GM19193 (cell line): ENCODE data around the gene UBL4A.

Experiments
- POLR2A ChIP-seq: IDR thresholded peaks from 4 replicates; pipeline ENCODE4 v1.6.1; 2011; ENCODE audit not compliant: insufficient read depth, insufficient read length; ENCODE audit errors: extremely low read depth

UBL4A gene

DNA sequence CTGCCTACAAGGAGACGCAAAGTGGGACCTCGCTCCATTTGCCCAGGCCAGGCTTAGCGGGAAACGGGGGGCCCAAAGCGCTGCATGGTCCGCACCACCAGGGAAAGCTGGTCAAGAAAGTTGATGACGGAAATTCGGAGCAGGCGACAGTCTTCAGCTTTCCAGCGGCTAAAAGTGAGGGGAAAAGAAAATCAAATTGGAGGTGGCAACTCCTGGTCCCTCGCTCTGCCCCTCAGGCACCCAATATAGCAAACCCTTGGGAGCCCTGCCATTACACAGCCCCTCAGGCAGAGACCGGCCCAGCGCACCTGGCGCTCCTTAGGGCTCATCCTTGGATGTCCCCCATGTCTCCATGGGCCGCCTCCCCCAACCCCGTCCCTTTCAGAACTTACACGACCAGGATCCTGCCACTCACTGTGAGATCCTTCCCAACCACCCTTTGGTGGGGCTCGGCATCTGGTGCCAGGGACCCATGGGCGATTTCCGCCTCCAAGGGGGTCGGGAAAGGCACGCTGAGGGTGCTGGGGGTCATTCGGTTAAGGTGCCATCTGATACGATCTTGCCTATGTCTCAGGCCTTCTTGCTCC is 8.4 kb downstream of the UBL4A start:
- no peak for TF ChIP-seq POLR2A

DNA sequence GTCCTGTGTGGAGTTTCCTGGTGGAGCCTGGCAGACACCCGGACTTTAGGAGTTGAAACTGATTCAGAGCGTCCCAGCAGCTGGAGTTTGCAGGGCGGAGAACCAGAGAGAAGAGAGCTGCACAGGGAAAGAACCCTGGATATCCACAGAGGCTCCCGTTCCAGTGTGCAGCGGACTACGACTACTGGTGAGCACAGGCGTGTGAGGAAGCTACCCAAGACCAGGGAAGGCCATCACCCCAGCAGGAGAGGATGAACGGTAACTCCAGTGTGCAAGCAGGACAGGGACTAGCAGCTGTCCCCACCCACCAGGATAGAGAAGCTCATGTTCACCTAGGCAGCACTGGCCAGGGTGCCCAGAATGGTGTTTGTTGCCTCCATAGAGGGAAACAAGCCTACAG is 9.6 kb downstream of the UBL4A start:
- no peak for TF ChIP-seq POLR2A

DNA sequence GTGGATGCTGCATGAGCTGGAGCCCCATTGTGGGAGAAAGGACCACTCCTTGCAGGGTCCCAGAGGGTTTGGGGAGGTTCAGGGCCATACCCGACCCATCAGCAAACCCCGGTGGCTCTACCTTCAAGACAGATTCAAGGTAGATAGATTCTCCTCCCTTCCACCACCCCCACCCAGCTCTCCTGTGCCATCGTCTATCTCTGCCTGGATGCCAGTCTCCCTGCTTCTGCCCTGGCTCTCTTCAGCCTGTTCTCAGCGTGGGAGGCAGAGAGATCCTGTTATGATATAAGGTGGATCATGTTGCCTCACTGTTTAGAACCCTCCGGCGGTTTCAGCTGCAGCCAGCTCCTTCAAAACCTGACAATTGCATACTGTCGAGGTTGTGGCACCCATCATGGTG is 12.7 kb downstream of the UBL4A start:
- no peak for TF ChIP-seq POLR2A

DNA sequence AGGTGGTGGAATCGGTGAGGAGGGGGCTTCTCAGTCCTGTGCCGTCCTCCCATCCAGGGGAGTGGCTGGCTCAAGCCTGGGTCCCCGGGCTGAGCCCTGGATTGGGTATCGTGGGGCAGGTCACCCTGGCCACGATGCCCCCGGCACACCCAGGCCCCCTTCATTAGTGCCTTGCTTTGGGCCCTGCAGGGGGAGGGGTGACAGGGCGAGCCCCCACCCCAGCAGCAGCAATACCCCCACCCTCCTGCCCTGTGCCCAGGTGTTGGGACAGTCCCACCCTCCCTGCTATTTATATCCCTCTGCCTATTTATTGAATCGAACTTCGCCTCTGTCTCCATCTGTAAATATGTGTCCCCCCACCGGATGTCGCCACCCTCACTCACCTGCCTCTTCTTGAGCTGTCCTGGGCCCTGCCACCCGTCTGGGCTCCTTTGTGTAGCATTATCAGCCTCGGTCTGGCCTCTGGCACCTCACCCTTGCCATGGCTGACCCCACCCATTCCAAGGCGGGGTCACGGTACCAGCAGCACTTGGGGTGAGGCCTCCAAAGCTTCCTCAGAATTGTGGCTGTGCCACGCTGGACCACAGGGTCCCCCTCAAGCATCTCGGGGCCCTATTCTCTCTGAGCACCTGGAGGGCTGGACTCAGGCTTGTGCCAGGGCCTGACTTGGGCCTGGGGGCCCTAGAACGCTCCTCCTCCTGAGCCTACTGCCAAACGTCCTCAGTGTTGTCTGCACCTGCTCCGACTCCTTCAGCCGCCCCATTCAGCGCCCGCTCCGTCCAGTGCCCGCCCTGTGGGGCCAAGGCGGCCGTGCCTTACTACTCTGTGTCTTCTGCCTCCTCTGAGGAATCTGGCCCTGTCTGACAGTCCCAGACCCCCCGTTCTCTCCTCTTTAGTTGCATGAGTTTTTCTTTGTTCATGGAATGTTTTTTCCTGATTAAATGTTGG is 13.5 kb downstream of the UBL4A start:
- TF ChIP-seq POLR2A: no peak

DNA sequence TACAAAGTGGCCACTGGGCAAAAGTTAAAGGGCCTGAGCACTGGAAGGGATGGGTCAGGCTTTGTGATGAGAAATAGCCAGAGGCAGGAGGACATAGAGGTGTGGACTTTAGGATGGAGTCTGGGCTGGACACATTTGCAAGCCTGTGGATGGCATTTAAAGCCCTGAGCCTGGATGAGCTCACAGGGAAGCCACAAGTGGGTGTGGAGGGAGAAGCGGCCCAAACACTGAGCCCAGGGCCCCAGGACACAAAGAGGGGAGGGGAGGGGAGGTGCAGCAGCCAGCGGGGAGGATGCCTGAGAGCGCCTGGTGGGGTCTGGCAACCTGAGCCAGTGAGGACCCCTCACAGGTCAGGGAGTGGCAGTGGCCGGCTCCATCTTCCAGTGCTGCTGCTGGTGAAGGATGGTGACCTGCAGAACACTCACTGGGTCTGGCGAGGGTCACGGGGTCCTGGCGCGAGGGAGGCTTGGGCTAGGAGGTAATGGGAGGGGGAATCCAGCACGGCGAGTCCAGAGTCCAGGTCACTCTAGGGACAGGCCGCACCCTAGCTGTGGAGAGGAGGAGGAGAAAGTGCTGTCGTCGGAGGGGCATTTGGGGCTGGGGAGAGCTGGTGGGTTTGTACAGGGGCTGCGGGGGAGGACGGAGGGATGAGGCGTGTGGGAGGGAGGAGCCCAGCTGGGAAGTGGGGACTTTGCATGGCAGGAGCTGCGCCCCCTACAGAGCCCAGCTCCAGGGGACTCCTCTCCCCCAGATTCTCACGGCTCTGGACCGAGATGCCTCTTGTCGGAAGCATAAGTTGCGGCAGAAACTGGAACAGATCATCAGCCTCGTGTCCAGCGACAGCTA is 14.4 kb downstream of the UBL4A start:
- no peak for TF ChIP-seq POLR2A

DNA sequence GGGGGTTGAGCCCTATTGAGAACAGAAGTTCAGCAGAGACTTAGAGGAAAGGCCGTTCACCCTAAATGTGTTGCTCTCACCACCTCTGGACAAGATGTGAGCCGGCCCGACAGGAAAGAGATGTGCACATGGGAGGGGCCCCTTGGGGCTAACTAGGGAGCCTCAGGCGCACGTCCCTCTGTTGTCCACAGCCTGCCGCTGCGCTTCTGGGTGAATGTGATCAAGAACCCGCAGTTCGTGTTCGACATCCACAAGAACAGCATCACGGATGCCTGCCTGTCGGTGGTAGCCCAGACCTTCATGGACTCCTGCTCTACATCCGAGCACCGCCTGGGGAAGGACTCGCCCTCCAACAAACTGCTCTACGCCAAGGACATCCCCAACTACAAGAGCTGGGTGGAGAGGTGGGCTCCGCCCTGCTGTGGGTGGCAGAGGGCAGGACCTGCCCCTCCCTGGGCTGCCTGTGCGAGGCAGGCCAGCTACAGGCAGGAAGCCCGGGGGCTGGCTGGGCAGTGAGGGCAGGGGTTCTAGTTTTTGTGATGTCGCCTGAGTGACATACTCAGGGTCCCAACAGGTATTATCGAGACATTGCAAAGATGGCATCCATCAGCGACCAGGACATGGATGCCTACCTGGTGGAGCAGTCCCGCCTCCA is 15.4 kb downstream of the UBL4A start:
- TF ChIP-seq POLR2A: no peak

DNA sequence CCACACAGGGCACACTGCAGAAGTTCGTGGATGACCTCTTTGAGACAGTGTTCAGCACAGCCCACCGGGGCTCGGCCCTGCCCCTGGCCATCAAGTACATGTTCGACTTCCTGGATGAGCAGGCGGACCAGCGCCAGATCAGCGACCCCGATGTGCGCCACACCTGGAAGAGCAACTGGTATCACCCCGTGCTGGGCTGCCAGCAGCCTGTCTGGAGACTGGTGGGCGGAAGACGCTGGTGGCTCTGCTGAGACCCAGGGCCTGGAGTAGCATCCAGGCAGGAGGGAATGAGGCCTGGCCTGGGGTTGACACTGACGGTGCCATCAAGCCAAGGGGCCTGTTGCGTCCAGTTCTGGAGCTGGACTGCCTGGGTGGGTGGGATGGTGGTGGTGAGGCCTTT is 16.0 kb downstream of the UBL4A start:
- no peak for TF ChIP-seq POLR2A

DNA sequence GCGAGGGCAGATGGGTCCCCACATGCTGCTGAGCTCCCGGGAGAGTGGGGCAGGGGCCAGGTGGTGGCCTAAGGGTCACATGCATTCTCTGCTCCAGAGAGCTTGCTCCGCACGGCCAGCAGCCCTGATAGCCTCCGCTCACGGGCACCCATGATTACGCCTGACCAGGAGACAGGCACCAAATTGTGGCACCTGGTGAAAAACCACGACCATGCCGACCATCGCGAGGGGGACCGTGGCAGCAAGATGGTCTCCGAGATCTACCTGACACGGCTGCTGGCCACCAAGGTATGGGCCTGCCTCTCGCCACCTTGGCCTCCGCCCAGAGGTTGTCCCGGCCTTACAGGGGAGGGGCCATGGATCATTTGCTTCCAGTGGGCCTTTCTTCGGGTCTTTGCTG is 16.5 kb downstream of the UBL4A start:
- no peak for TF ChIP-seq POLR2A

DNA sequence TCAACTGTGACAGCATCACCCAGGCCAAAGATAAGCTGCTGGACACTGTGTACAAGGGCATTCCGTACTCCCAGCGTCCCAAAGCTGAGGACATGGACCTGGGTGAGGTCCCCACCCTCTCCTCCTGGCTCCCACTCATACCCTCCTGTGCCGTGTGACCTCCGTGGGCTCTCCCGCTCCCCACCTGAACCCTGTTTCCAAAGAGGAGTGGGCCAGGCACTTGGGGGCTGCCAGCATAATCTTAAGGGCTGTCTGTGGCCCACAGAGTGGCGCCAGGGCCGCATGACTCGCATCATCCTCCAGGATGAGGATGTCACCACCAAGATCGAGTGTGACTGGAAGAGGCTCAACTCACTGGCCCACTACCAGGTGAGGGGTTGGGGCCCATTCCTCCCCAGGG is 17.3 kb downstream of the UBL4A start:
- TF ChIP-seq POLR2A: no peak

DNA sequence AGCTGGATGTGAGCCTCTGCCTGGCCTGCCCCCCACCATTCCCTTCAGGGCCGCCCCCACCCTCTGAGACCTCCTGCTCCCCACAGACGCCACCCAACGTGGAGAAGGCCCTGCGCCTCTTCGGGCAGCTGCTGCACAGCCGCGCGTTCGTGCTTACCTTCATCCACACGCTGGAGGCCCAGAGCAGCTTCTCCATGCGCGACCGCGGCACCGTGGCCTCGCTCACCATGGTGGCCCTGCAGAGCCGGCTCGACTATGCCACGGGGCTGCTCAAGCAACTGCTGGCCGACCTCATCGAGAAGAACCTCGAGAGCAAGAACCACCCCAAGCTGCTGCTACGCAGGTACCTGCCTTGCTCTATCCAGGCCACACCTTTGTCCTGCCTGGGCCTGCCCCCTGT is 18.2 kb downstream of the UBL4A start:
- no peak for TF ChIP-seq POLR2A

DNA sequence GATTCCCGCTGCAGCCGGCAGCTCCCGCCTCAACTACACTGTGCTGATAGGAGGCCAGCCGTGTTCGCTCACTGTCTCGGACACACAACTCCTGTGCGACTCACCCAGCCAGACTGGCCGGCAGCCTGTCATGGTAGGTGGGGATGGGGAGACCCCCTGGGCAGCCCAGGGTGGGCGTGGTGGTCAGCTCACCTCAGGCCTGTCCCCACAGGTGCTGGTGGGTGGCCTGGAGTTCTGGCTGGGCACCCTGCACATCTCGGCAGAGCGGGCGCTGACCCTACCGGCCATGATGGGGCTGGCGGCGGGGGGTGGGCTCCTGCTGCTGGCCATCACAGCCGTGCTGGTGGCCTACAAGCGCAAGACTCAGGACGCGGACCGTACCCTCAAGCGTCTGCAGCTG is 18.9 kb downstream of the UBL4A start:
- TF ChIP-seq POLR2A: no peak

DNA sequence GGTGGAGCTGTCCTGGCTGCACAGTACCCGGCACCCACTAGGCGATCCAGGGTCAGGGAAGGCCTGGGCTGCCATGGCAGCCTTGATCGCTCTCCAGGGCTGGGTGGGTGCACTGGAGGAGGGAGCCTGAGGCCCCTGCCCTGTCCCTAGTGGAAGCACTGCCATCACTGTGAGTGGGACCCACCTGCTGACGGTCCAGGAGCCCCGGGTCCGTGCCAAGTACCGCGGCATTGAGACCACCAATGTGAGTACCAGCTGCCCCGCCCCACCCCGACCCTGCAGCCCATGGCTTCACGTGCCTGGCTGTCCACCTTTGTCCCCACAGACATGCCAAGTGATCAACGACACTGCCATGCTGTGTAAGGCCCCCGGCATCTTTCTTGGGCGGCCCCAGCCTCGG is 19.5 kb downstream of the UBL4A start:
- no peak for TF ChIP-seq POLR2A

DNA sequence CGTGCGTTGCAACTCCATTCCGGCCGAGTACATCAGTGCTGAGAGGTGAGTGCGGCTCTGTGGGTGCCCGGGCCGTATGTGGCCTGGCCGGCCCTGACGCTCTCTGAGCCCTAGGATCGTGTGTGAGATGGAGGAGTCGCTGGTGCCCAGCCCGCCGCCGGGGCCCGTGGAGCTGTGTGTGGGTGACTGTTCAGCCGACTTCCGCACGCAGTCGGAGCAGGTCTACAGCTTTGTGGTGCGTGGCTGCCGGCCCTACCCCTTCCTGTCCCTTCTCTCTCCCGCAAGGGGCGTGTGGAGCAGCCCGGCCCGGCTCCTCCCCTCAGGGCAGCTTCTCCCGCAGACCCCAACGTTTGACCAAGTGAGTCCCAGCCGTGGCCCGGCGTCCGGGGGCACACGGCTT is 20.4 kb downstream of the UBL4A start:
- no peak for TF ChIP-seq POLR2A

DNA sequence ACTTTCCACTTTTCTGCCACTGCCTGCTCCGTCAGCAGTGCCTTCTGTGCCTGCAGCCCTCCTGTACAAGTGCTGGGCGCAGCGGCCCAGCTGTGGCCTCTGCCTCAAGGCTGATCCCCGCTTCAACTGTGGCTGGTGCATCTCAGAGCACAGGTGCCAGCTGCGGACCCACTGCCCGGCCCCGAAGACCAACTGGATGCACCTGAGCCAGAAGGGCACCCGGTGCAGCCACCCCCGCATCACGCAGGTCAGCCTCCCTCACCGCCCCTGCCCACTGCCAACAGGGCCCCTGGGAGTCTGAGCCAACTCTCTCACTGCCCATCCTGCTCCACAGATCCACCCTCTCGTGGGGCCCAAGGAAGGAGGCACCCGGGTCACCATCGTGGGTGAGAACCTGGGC is 20.8 kb downstream of the UBL4A start:
- no peak for TF ChIP-seq POLR2A

DNA sequence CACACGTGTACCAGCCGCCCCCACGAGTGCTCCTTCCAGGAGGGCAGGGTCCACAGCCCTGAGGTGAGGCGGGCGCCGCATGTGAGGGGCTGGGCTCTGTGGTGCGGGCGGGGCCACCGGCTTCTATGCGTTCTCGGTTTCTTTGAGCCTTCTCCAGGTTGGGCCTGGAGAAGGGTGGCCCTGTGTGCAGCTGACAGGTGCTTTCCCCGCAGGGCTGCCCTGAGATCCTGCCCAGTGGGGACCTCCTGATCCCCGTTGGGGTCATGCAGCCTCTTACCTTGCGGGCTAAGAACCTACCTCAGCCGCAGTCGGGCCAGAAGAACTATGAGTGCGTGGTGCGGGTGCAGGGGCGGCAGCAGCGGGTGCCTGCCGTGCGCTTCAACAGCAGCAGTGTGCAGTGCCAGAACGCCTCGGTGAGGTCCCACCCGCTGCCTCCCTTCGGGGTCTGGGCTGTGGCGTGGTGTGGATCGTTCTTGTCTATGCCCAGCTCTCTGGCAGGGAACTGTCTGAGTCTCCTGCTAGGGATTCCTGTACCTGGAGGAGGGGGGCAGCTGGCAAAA is 21.5 kb downstream of the UBL4A start:
- no peak for TF ChIP-seq POLR2A

DNA sequence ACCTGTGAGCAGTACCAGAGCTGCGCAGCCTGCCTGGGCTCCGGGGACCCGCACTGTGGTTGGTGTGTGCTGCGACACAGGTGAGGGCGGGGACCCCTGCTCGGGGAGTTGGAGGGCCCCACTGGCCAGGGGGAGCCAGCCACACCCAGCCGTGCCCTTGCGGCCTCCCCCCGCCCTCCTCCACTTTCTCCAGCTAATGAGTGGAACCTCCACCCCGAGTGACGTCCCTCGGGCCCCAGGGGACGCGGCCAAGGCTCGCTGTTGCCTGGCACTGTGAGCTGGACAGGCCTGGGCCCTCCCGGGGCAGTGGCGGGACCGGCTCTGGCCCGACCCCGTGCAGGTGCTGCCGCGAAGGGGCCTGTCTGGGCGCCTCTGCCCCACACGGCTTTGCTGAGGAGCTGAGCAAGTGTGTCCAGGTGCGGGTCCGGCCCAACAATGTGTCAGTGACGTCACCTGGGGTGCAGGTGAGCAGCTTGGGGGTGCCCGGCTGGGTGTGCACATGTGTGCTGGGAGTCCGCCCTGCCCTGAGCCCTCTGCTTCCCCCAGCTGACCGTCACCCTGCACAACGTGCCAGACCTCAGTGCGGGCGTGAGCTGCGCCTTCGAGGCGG is 22.7 kb downstream of the UBL4A start:
- no peak for TF ChIP-seq POLR2A
